Measurements from ENCODE around the gene IKZF2. TPM values are rescaled to one million over a fixed set of nuclear protein-coding genes. Genes with fewer than 3 reads are reported as not detected.

IKZF2 gene
- total RNA-seq, 1 experiment from 2014 or later, result 1.6 TPM

- Histone ChIP-seq H3K27me3 (ENCODE audit: insufficient read depth, low read length) (no peaks in the 10 kb centered on the region), H3K4me2 (ENCODE audit: low read length) (no peak overlapping the region), H3K9me2 (ENCODE audit: insufficient read depth) (no peaks in the 10 kb centered on the region), H3K9ac (ENCODE audit: low read length) (no peak overlapping the region), H3K79me2 (ENCODE audit: insufficient read depth, low read length) (no peaks in the 10 kb centered on the region), H2AFZ (ENCODE audit: low read depth, low read length, poor library complexity, severe bottlenecking) (no peak overlapping the region), H3K27ac (ENCODE audit: low read depth, low read length) (no peak overlapping the region), H3K9me3 (ENCODE audit: control insufficient read depth in 1 of 2, insufficient read depth in 1 of 2, low read depth in 1 of 2, low read length in 2 of 2) (no peaks in the 10 kb centered on the region), H3K4me1 (ENCODE audit: control insufficient read depth in 1 of 2, insufficient read depth in 2 of 2, low read length in 2 of 2) (no peaks in the 10 kb centered on the region), H4K20me1 (ENCODE audit: insufficient read depth) (no peaks in the 10 kb centered on the region), H3K36me3 (ENCODE audit: control insufficient read depth in 1 of 2, insufficient read depth in 2 of 2, low read length in 2 of 2) (no peaks in the 10 kb centered on the region), H3K4me3 (replicated peaks in 1 of 2; ENCODE audit: low read depth in 1 of 2, low read length in 2 of 2) (no peak overlapping the region)
- ChIA-PET POLR2A (no interaction called here), CTCF (no interaction called here), RAD21 (ENCODE audit: low non-redundant PET in 1 of 2, low total read pairs in 2 of 2, uncharacterized antibody in 2 of 2, unreplicated experiment in 2 of 2) (no interaction called here)
- TF ChIP-seq POLR2A (IDR thresholded peaks at IDR 0.05; ENCODE audit: borderline replicate concordance, extremely low read depth, insufficient read depth, insufficient read length) (no peak), JUND (IDR thresholded peaks at IDR 0.05) (no peak), ZFX (IDR thresholded peaks at IDR 0.05) (no peak), CEBPB (IDR thresholded peaks at IDR 0.05; ENCODE audit: low read depth) (no peak), ZBTB33 (IDR thresholded peaks at IDR 0.05; ENCODE audit: extremely low read depth, insufficient replicate concordance, low read length) (no peak), POLR2AphosphoS5 (IDR thresholded peaks at IDR 0.05; ENCODE audit: low read depth, low read length) (no peak), EZH2 (IDR thresholded peaks at IDR 0.05) (no peak), EGR1 (IDR thresholded peaks at IDR 0.05; ENCODE audit: low read depth) (no peak), SRF (IDR thresholded peaks at IDR 0.05; ENCODE audit: low read depth) (no peak), RAD21 (IDR thresholded peaks at IDR 0.05; ENCODE audit: low read depth) (no peak), YY1 (IDR thresholded peaks at IDR 0.05; ENCODE audit: extremely low read depth, insufficient replicate concordance, low read depth, low read length) (no peak), ZNF274 (IDR thresholded peaks at IDR 0.05; ENCODE audit: low read depth, low read length) (no peak), EZH2phosphoT487 (IDR thresholded peaks at IDR 0.05; ENCODE audit: borderline replicate concordance) (no peak), ELF1 (IDR thresholded peaks at IDR 0.05; ENCODE audit: borderline replicate concordance, low read depth) (no peak), ATF3 (IDR thresholded peaks at IDR 0.05) (no peak), FOSL1 (IDR thresholded peaks at IDR 0.05; ENCODE audit: low read depth) (no peak), CTCF (IDR thresholded peaks at IDR 0.05 in 2 of 3, conservative IDR thresholded peaks at IDR 0.05 in 1 of 3; ENCODE audit: borderline replicate concordance in 1 of 3, insufficient read depth in 1 of 3, low read depth in 2 of 3, low read length in 2 of 3) (no peak)
- ATAC-seq (no peak), DNase-seq (ENCODE audit: low read depth, low spot score) (no peak)
- BruUV-seq (replicated peaks), result no TSS peak
- intact Hi-C loops (cut with micrococcal nuclease), result no loop called here
These were observed 29.7 kb downstream of the IKZF2 start for GRCh38 chr2:213121690-213122089.
